ENCODE measurements around the gene ATP6V0D1.
A peak's percentile ranks its signal among the peaks of the same experiment; 100 is the strongest.
"Not testable (repeated sequence)": the region's sequence is repeated elsewhere in the genome, so short reads cannot be mapped to it uniquely, and the experiment has no call there.

ATP6V0D1 gene

GRCh38 chr16:67424261-67424615 is 56.7 kb downstream of the ATP6V0D1 start:
- no peaks in the 10 kb centered on the region for H3K9me3 ChIP-seq (ENCODE audit: insufficient read depth, low read depth, low read length)
- peak overlapping the region; percentile 35 for H3K4me3 ChIP-seq (ENCODE audit: low read length)
- 17% methylated on average over 5 of the region's 5 CpGs for WGBS
- peaks cover 38% of the 10 kb centered on the region for H3K4me1 ChIP-seq (ENCODE audit: insufficient read depth, low read length)
- H3K27ac ChIP-seq (ENCODE audit: low read depth, low read length), result peak overlapping the region; percentile 96
- peak overlapping the region; percentile 62 for H3K9ac ChIP-seq (ENCODE audit: low read depth, low read length)
- peaks cover 10% of the 10 kb centered on the region for H3K27me3 ChIP-seq (ENCODE audit: insufficient read depth, low read length)
- no peaks in the 10 kb centered on the region for H3K36me3 ChIP-seq (ENCODE audit: insufficient read depth, low read length)

GRCh38 chr16:67423611-67424260 is 57.2 kb downstream of the ATP6V0D1 start:
- peaks cover 37% of the 10 kb centered on the region for H3K4me1 ChIP-seq (ENCODE audit: insufficient read depth, low read length)
- H3K9me3 ChIP-seq (ENCODE audit: insufficient read depth, low read depth, low read length), result no peaks in the 10 kb centered on the region
- peak overlapping the region; percentile 35 for H3K4me3 ChIP-seq (ENCODE audit: low read length)
- peaks cover 5% of the 10 kb centered on the region; the same call in 1 of the 2 replicates for H3K27me3 ChIP-seq (ENCODE audit: insufficient read depth, low read length)
- 0 out of 2 replicates have a peak overlapping the region, but pooled peaks have one; percentile 18 for H3K9ac ChIP-seq (ENCODE audit: low read depth, low read length)
- 18% methylated on average over 7 of the region's 9 CpGs for WGBS
- H3K36me3 ChIP-seq (ENCODE audit: insufficient read depth, low read length), result no peaks in the 10 kb centered on the region
- peak overlapping the region; percentile 96 for H3K27ac ChIP-seq (ENCODE audit: low read depth, low read length)

GRCh38 chr16:67423015-67423414 is 57.9 kb downstream of the ATP6V0D1 start:
- Histone ChIP-seq H3K27me3 (ENCODE audit: insufficient read depth, low read length) (no peaks in the 10 kb centered on the region; the same call in 1 of the 2 replicates), H3K9me3 (ENCODE audit: insufficient read depth, low read depth, low read length) (no peaks in the 10 kb centered on the region), H3K4me3 (ENCODE audit: low read length) (no peak overlapping the region), H3K4me1 (ENCODE audit: insufficient read depth, low read length) (peaks cover 34% of the 10 kb centered on the region), H3K9ac (ENCODE audit: low read depth, low read length) (no peak overlapping the region), H3K27ac (ENCODE audit: low read depth, low read length) (no peak overlapping the region), H3K36me3 (ENCODE audit: insufficient read depth, low read length) (no peaks in the 10 kb centered on the region)
- 88% methylated on average over 5 of the region's 5 CpGs for WGBS

GRCh38 chr16:67421030-67421429 is 59.9 kb downstream of the ATP6V0D1 start:
- no peak overlapping the region for H3K9ac ChIP-seq (ENCODE audit: low read depth, low read length)
- no peaks in the 10 kb centered on the region for H3K36me3 ChIP-seq (ENCODE audit: insufficient read depth, low read length)
- peak overlapping the region; percentile 37; the same call in 1 of the 2 replicates for H3K27ac ChIP-seq (ENCODE audit: low read depth, low read length)
- H3K4me3 ChIP-seq (ENCODE audit: low read length), result no peak overlapping the region
- 67% methylated on average over 4 of the region's 4 CpGs for WGBS
- no peaks in the 10 kb centered on the region for H3K9me3 ChIP-seq (ENCODE audit: insufficient read depth, low read depth, low read length)
- H3K27me3 ChIP-seq (ENCODE audit: insufficient read depth, low read length), result no peaks in the 10 kb centered on the region; the same call in 1 of the 2 replicates
- H3K4me1 ChIP-seq (ENCODE audit: insufficient read depth, low read length), result peaks cover 34% of the 10 kb centered on the region

- Histone ChIP-seq H3K9ac (ENCODE audit: low read depth, low read length) (no peak overlapping the region), H3K4me3 (ENCODE audit: low read length) (no peak overlapping the region), H3K4me1 (ENCODE audit: insufficient read depth, low read length) (peaks cover 24% of the 10 kb centered on the region), H3K27ac (ENCODE audit: low read depth, low read length) (no peak overlapping the region), H3K9me3 (ENCODE audit: insufficient read depth, low read depth, low read length) (no peaks in the 10 kb centered on the region), H3K27me3 (ENCODE audit: insufficient read depth, low read length) (no peaks in the 10 kb centered on the region; the same call in 1 of the 2 replicates), H3K36me3 (ENCODE audit: insufficient read depth, low read length) (no peaks in the 10 kb centered on the region)
- WGBS, result 86% methylated on average over 3 of the region's 3 CpGs
Observed at GRCh38 chr16:67419931-67420330, 61.0 kb downstream of the ATP6V0D1 start.

- no peaks in the 10 kb centered on the region for H3K36me3 ChIP-seq (ENCODE audit: insufficient read depth, low read length)
- H3K27me3 ChIP-seq (ENCODE audit: insufficient read depth, low read length), result no peaks in the 10 kb centered on the region; the same call in 1 of the 2 replicates
- WGBS, result 91% methylated on average over 3 of the region's 3 CpGs
- H3K4me3 ChIP-seq (ENCODE audit: low read length), result no peak overlapping the region
- H3K4me1 ChIP-seq (ENCODE audit: insufficient read depth, low read length), result peaks cover 20% of the 10 kb centered on the region
- H3K9me3 ChIP-seq (ENCODE audit: insufficient read depth, low read depth, low read length), result no peaks in the 10 kb centered on the region
- no peak overlapping the region for H3K27ac ChIP-seq (ENCODE audit: low read depth, low read length)
- H3K9ac ChIP-seq (ENCODE audit: low read depth, low read length), result no peak overlapping the region
Observed at GRCh38 chr16:67419502-67419901, 61.5 kb downstream of the ATP6V0D1 start.

- Histone ChIP-seq H3K4me3 (ENCODE audit: low read length) (no peak overlapping the region), H3K4me1 (ENCODE audit: insufficient read depth, low read length) (peaks cover 7% of the 10 kb centered on the region), H3K27me3 (ENCODE audit: insufficient read depth, low read length) (no peaks in the 10 kb centered on the region; the same call in 1 of the 2 replicates), H3K36me3 (ENCODE audit: insufficient read depth, low read length) (no peaks in the 10 kb centered on the region), H3K9me3 (ENCODE audit: insufficient read depth, low read depth, low read length) (no peaks in the 10 kb centered on the region), H3K27ac (ENCODE audit: low read depth, low read length) (no peak overlapping the region), H3K9ac (ENCODE audit: low read depth, low read length) (no peak overlapping the region)
- 100% methylated on average over 1 of the region's 2 CpGs for WGBS
Observed at GRCh38 chr16:67417333-67418061, 63.5 kb downstream of the ATP6V0D1 start.

- no peaks in the 10 kb centered on the region for H3K36me3 ChIP-seq (ENCODE audit: insufficient read depth, low read length)
- peak within 1 kb of the TSS; percentile 71 for H3K4me3 ChIP-seq (ENCODE audit: low read length)
Observed at GRCh38 chr16:67415872-67416793, 64.8 kb downstream of the ATP6V0D1 start, which contains the start of gene ZDHHC1. Gene ZDHHC1 (minus strand): TSS chr16:67416477. CDS start chr16:67407775, 8,702 bp downstream.

GRCh38 chr16:67415421-67415820 is 65.5 kb downstream of the ATP6V0D1 start:
- peak overlapping the region; percentile 71 for H3K4me3 ChIP-seq (ENCODE audit: low read length)
- WGBS, result 94% methylated on average over 19 of the region's 19 CpGs
- not testable (repeated sequence) for H3K27me3 ChIP-seq (ENCODE audit: insufficient read depth, low read length); H3K27ac ChIP-seq (ENCODE audit: low read depth, low read length); H3K4me1 ChIP-seq (ENCODE audit: insufficient read depth, low read length); H3K36me3 ChIP-seq (ENCODE audit: insufficient read depth, low read length); H3K9me3 ChIP-seq (ENCODE audit: insufficient read depth, low read depth, low read length)
- H3K9ac ChIP-seq (ENCODE audit: low read depth, low read length), result peak overlapping the region; percentile 78; the same call in 1 of the 2 replicates

More at GRCh38 chr16:67415872-67416793, 64.8 kb downstream of the ATP6V0D1 start, which contains the start of gene ZDHHC1:
- Histone ChIP-seq H3K27ac (ENCODE audit: low read depth, low read length) (no peak within 1 kb of the TSS), H3K27me3 (ENCODE audit: insufficient read depth, low read length) (no peaks in the 10 kb centered on the region; the same call in 1 of the 2 replicates), H3K9me3 (ENCODE audit: insufficient read depth, low read depth, low read length) (no peaks in the 10 kb centered on the region), H3K9ac (ENCODE audit: low read depth, low read length) (peak within 1 kb of the TSS; percentile 78), H3K4me1 (ENCODE audit: insufficient read depth, low read length) (peaks cover 3% of the 10 kb centered on the region; the same call in 1 of the 2 replicates)
- 6% methylated on average over 73 of the region's 73 CpGs for WGBS

- Histone ChIP-seq H3K27ac (ENCODE audit: low read depth, low read length) (no peak overlapping the region; the same call in 1 of the 2 replicates), H3K36me3 (ENCODE audit: insufficient read depth, low read length) (no peaks in the 10 kb centered on the region), H3K27me3 (ENCODE audit: insufficient read depth, low read length) (no peaks in the 10 kb centered on the region; the same call in 1 of the 2 replicates), H3K4me1 (ENCODE audit: insufficient read depth, low read length) (0 out of 2 replicates have a peak, but pooled peaks cover 3% of the 10 kb centered on the region), H3K4me3 (ENCODE audit: low read length) (no peak overlapping the region), H3K9me3 (ENCODE audit: insufficient read depth, low read depth, low read length) (no peaks in the 10 kb centered on the region), H3K9ac (ENCODE audit: low read depth, low read length) (no peak overlapping the region)
- WGBS, result 46% methylated on average over 6 of the region's 6 CpGs
Observed at GRCh38 chr16:67413978-67414911, 66.7 kb downstream of the ATP6V0D1 start.

Measured in HUES64 (cell line).